GM23248 (cell line): ENCODE measurements around the gene RAPGEFL1. TPM values are rescaled to one million over a fixed set of nuclear protein-coding genes. Genes with fewer than 3 reads are reported as not detected.

Experiments used
- DNase-seq: peaks from one replicate; pipeline ENCODE4 v3.0.0-alpha.2; 2015
- H2AFZ ChIP-seq: fragments of 200-600 bp; sonication (generic); 2 replicates; pipeline ENCODE4 v1.6.1; 2016; ENCODE audit warnings: antibody characterized with exemption
- H3F3A ChIP-seq: fragments of 200-600 bp; sonication (generic); 2 replicates; pipeline ENCODE4 v1.6.1; 2016; ENCODE audit warnings: mild to moderate bottlenecking, antibody characterized with exemption, mixed run types; ENCODE audit not compliant: insufficient read depth
- H3K27ac ChIP-seq: fragments of 200-600 bp; sonication (generic); 2 replicates; pipeline ENCODE4 v1.5.1; 2016; ENCODE audit warnings: mild to moderate bottlenecking
- H3K27me3 ChIP-seq: fragments of 200-600 bp; sonication (generic); replicated peaks from 2 replicates; pipeline ENCODE4 v1.6.1; 2016; ENCODE audit warnings: mild to moderate bottlenecking; ENCODE audit not compliant: insufficient read depth
- H3K36me3 ChIP-seq: fragments of 200-600 bp; sonication (generic); 2 replicates; pipeline ENCODE4 v1.6.1; 2016; ENCODE audit warnings: low read depth, mild to moderate bottlenecking
- H3K4me1 ChIP-seq: fragments of 200-600 bp; sonication (generic); 2 replicates; pipeline ENCODE4 v1.6.1; 2016; ENCODE audit warnings: mild to moderate bottlenecking; ENCODE audit not compliant: insufficient read depth
- H3K4me2 ChIP-seq: fragments of 200-600 bp; sonication (generic); one replicate; pipeline ENCODE4 v1.6.1; 2016; ENCODE audit warnings: mild to moderate bottlenecking; ENCODE audit not compliant: unreplicated experiment
- H3K4me3 ChIP-seq: fragments of 200-600 bp; sonication (generic); 2 replicates; pipeline ENCODE4 v1.5.1; 2016; ENCODE audit warnings: mild to moderate bottlenecking
- H3K79me2 ChIP-seq: fragments of 200-600 bp; sonication (generic); 2 replicates; pipeline ENCODE4 v1.6.1; 2016; ENCODE audit warnings: mild to moderate bottlenecking; ENCODE audit not compliant: insufficient read depth
- H3K9ac ChIP-seq: fragments of 200-600 bp; sonication (generic); 2 replicates; pipeline ENCODE4 v1.6.1; 2016; ENCODE audit warnings: mild to moderate bottlenecking
- H3K9me2 ChIP-seq: fragments of 200-600 bp; sonication (generic); 2 replicates; pipeline ENCODE4 v1.6.1; 2016; ENCODE audit warnings: mixed run types, mild to moderate bottlenecking, moderate library complexity; ENCODE audit not compliant: insufficient read depth
- H3K9me3 ChIP-seq: fragments of 200-600 bp; sonication (generic); one replicate; pipeline ENCODE4 v1.6.1; 2017; ENCODE audit warnings: low read depth
- H4K20me1 ChIP-seq: fragments of 200-600 bp; sonication (generic); 2 replicates; pipeline ENCODE4 v1.6.0; 2016; ENCODE audit not compliant: insufficient read depth
- EZH2 ChIP-seq: fragments of 200-600 bp; sonication (generic); IDR thresholded peaks from 2 replicates; pipeline ENCODE4 v1.6.1; 2018; ENCODE audit warnings: antibody characterized with exemption, mild to moderate bottlenecking; ENCODE audit not compliant: insufficient read depth, poor library complexity, severe bottlenecking
- EZH2phosphoT487 ChIP-seq: fragments of 200-600 bp; sonication (generic); IDR thresholded peaks from 2 replicates; pipeline ENCODE4 v1.6.1; 2018; ENCODE audit warnings: antibody characterized with exemption, moderate library complexity, mild to moderate bottlenecking, low read depth; ENCODE audit not compliant: insufficient read depth
- WGBS, 2 experiments: methylation state at CpG; one replicate each; pipeline ENCODE4 v1.1.6; 2015 to 2017; ENCODE audit warnings: low lambda C conversion rate in 2 of 2, low coverage in 1 of 2; ENCODE audit errors: missing lambda C conversion rate in 2 of 2; 5-methylcytosine and 5-hydroxymethylcytosine counted together
- in situ Hi-C: fragments of 300-500 bp; cut with MboI; formaldehyde crosslinking; loops from 2 replicates; pipeline ENCODE4 v1.15.0; 2020
- polyA plus RNA-seq: library from polyadenylated mRNA; unstranded; fragments of >200 nt; fragmentation: Nextera tagmentation; extraction: Ambion mirVana; gene quantifications from 2 replicates; pipeline ENCODE4 v1.2.1, GENCODE V29; 2016
- total RNA-seq: library from RNA; depleted of rRNA; stranded (reverse); fragments of >200 nt; shearing (Covaris generic); gene quantifications from 2 replicates; pipeline ENCODE4 v1.2.3, GENCODE V29; 2014

RAPGEFL1 gene
- total and polyA plus RNA-seq, 2 experiments from 2014 or later = 0.76 to 0.96 TPM

DNA sequence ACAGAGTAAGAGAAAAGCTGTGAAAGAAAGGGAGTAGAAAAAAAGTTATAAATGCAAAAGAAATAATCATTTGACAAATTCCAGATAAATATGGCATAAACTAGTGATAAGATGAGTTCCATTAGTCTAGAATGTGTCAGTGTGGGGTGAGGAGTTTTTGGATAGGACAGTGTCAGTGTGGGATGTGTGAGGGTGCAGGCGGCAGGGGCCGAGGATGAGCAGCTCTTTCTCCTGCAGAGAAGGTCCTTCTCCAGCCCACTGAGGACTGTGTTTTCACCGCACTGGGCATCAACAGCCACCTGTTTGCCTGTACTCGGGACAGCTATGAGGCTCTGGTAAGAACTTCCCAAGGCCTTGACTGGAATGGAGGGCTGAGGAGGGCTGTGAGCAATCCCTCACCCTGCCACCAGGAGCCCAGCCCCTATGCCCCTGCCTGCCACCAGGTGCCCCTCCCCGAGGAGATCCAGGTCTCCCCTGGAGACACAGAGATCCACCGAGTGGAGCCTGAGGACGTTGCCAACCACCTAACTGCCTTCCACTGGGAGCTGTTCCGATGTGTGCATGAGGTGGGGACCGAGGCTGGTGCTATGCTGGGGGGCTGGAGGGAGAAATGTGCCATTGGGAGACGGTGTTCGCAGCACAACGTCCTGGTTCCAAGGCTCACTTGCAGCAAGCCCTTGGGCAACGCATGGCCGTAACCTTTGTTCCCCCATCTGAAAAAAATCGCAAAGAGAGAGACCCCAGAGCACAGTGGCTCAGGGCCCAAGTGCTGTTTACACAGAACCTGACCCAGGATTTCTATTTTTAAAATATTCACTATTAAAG is 13.1 kb downstream of the RAPGEFL1 start:
- Histone ChIP-seq H3K4me3 (peak overlapping the region; percentile 71), H3K79me2 (no peaks in the 10 kb centered on the region), H3K9ac (peak overlapping the region; percentile 70), H4K20me1 (no peaks in the 10 kb centered on the region), H3K9me3 (no peaks in the 10 kb centered on the region), H3F3A (no peaks in the 10 kb centered on the region), H3K4me1 (no peaks in the 10 kb centered on the region), H3K4me2 (peak overlapping the region; percentile 85), H3K36me3 (no peaks in the 10 kb centered on the region), H2AFZ (0 out of 2 replicates have a peak overlapping the region, but pooled peaks have one; percentile 88), H3K27ac (no peak overlapping the region), H3K9me2 (no peaks in the 10 kb centered on the region), H3K27me3 (no peaks in the 10 kb centered on the region)
- 55 to 60% methylated on average over 15 of the region's 15 CpGs for WGBS, 2 experiments
- TF ChIP-seq EZH2 (no peak), EZH2phosphoT487 (no peak)
- peak; percentile 49 for DNase-seq
- in situ Hi-C loops = no loop called here

DNA sequence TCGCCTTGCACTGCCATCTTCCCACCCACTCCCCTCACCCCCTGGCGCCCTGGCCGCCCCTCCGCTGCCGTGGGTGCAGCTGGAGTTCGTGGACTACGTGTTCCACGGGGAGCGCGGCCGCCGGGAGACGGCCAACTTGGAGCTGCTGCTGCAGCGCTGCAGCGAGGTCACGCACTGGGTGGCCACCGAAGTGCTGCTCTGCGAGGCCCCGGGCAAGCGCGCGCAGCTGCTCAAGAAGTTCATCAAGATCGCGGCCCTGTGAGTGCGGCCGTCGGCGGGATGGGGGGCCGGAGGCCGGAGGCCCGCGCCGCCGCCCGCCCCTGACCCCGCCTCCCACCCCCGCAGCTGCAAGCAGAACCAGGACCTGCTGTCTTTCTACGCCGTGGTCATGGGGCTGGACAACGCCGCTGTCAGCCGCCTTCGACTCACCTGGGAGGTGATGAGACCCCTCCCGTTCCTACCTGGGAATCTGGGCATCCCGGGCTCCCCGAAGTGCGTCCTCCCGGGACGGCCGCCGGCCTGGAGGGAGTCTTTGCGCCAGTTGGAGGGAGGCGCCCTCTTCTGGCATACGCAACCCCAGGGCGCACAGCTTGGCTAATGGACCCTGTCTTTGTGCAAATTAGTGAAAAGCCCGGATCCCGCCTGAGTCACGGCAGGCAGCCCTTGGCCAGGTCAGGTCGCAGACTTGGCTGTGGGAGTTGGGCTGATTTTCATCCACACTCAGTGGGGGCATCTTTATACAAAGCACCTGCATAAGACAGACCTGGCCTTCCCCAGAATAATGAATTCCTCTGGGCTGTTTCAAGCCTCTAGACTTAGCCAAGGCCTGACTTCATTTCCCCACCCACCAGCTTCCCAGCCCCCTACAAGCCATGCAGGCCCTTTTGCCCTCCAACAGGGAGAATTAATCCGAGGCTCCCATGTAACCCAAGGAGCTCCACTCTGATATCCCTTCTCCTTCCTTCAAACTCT is 14.3 kb downstream of the RAPGEFL1 start:
- peak; percentile 94 for DNase-seq
- Histone ChIP-seq H3K4me1 (no peaks in the 10 kb centered on the region), H4K20me1 (no peaks in the 10 kb centered on the region), H3K27ac (peak overlapping the region; percentile 30; the same call in 1 of the 2 replicates), H3K4me2 (peak overlapping the region; percentile 85), H3K79me2 (no peaks in the 10 kb centered on the region), H3K27me3 (no peaks in the 10 kb centered on the region), H3K9me3 (no peaks in the 10 kb centered on the region), H3K4me3 (peak overlapping the region; percentile 71), H2AFZ (peak overlapping the region; percentile 88), H3K9ac (peak overlapping the region; percentile 70), H3K36me3 (no peaks in the 10 kb centered on the region), H3K9me2 (no peaks in the 10 kb centered on the region), H3F3A (no peaks in the 10 kb centered on the region)
- 1 to 2% methylated on average over 50 to 57 of the region's 60 CpGs for WGBS, 2 experiments
- in situ Hi-C loops = no loop called here
- TF ChIP-seq EZH2 (no peak), EZH2phosphoT487 (no peak)

DNA sequence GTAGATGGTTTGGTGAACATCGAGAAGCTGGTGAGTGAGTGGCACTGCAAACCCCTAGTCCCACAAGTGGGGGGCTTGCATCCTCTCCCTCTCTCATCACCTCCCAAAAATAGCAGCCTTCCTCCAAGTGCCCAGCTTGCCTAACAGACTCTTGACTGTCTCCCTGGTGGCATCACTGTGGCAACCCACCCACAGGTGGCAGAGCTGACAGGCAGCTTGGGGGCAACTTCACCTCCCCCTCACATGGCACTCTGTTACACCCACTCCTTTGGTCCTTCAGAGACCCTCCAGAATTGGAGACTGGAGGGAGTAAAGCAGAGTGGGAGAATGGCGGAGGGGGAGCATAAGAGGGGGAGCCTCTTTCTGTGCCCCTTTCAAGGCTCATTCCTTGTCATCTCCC is 15.7 kb downstream of the RAPGEFL1 start:
- TF ChIP-seq EZH2phosphoT487 = no peak
- TF ChIP-seq EZH2 = no peak
- H3K79me2 ChIP-seq = no peaks in the 10 kb centered on the region
- no peak overlapping the region for H3K27ac ChIP-seq
- no peak overlapping the region for H3K9ac ChIP-seq
- no peak overlapping the region for H2AFZ ChIP-seq
- H3K4me1 ChIP-seq = no peaks in the 10 kb centered on the region
- no peaks in the 10 kb centered on the region for H4K20me1 ChIP-seq
- in situ Hi-C loops = no loop called here
- H3K9me2 ChIP-seq = no peaks in the 10 kb centered on the region
- H3K27me3 ChIP-seq = no peaks in the 10 kb centered on the region
- WGBS, 2 experiments = 97 to 100% methylated on average over 2 of the region's 2 CpGs
- no peak for DNase-seq
- H3K36me3 ChIP-seq = no peaks in the 10 kb centered on the region
- no peak overlapping the region for H3K4me2 ChIP-seq
- no peak overlapping the region for H3K4me3 ChIP-seq
- H3K9me3 ChIP-seq = no peaks in the 10 kb centered on the region
- H3F3A ChIP-seq = no peaks in the 10 kb centered on the region

DNA sequence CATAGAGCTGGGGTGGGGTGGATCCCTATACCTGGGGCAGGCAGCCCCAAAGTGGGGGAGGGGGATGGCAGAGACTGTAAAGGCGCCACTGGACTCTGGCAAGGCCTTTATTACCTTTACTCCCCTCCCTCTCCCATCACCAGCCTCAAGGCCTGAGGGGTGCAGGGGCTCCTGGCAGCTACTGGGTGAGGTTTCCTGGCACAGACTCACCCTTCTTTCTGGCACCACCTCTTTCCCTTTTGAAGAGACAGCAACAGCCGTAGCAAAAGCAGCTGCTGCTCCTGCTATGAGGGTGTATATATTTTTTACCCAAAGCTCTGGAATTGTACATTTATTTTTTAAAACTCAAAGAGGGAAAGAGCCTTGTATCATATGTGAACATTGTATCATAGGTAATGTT is 17.6 kb downstream of the RAPGEFL1 start:
- Histone ChIP-seq H3K4me1 (no peaks in the 10 kb centered on the region), H3K9me2 (no peaks in the 10 kb centered on the region), H3K36me3 (no peaks in the 10 kb centered on the region), H3K27ac (no peak overlapping the region), H2AFZ (no peak overlapping the region), H3K4me2 (no peak overlapping the region), H3K27me3 (no peaks in the 10 kb centered on the region), H3F3A (no peaks in the 10 kb centered on the region), H3K9me3 (no peaks in the 10 kb centered on the region), H3K4me3 (no peak overlapping the region), H3K79me2 (no peaks in the 10 kb centered on the region), H4K20me1 (no peaks in the 10 kb centered on the region), H3K9ac (no peak overlapping the region)
- WGBS, 2 experiments = 90 to 98% methylated on average over 2 of the region's 2 CpGs
- DNase-seq = no peak
- in situ Hi-C loops = loop anchor here (5.0 kb wide), 1 partner anchor 97 kb away; no protein-coding TSS in a partner anchor
- TF ChIP-seq EZH2 (no peak), EZH2phosphoT487 (no peak)
